G401.6 (cell line): ENCODE results near the gene DLK1.

Experiments used
- FAIRE-seq: peaks from 2 replicates; lab custom pipeline; 2012; peaks lifted over from hg19 to GRCh38; lab: Jason Lieb, UNC

Gene DLK1

GRCh38 chr14:100734031-100734990 lies 7.6 kb downstream of the DLK1 start:
- no peak for FAIRE-seq

DNA sequence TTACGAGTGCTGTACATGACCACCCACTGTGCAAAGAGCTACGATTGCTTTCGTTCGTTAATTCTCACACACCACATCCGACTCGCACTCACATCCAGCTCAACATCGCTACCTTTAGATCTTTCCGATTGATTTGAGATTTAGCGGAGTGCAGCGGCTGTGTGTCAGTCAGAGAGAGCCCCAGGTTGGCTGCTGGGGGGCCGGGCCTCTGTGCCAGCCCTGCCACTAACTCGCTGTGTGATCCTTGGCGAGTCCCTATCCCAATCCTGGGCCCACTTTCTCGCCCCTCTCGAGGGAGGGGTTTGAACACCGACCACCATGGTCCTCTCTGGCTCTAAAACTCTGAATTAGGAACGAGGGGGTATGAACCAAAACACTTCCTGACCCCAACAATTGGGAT lies 8.6 kb downstream of the DLK1 start:
- no peak for FAIRE-seq

GRCh38 chr14:100736269-100737180 lies 9.8 kb downstream of the DLK1 start:
- no peak for FAIRE-seq

GRCh38 chr14:100737526-100737925 lies 10.8 kb downstream of the DLK1 start:
- FAIRE-seq: no peak

- no peak for FAIRE-seq
Measured at GRCh38 chr14:100738269-100738691, 11.6 kb downstream of the DLK1 start.

DNA sequence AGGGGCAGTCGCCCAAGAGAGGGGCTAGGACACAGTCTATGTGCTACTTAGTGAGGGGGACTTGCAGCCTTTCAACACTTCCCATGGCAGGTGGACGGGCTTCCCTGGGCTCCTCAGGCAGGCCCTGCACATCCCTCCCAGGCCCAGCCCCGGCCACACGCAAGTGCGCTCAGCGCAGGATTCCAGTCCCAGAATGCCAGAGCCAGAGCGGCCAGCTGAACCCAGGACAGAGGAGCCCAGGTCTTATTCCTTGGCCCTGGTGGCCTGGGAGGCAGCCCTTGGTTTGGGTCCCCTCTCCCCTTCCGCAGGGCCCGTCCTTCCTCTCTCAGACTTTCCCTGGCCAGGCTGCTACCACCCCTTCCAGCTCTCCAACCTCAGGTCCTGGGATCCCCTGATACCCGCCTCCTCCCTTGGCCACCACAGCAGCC lies 12.0 kb downstream of the DLK1 start:
- no peak for FAIRE-seq

GRCh38 chr14:100739306-100739705 lies 12.6 kb downstream of the DLK1 start:
- no peak for FAIRE-seq

- FAIRE-seq: no peak
Measured at GRCh38 chr14:100740196-100740825, 13.6 kb downstream of the DLK1 start.

DNA sequence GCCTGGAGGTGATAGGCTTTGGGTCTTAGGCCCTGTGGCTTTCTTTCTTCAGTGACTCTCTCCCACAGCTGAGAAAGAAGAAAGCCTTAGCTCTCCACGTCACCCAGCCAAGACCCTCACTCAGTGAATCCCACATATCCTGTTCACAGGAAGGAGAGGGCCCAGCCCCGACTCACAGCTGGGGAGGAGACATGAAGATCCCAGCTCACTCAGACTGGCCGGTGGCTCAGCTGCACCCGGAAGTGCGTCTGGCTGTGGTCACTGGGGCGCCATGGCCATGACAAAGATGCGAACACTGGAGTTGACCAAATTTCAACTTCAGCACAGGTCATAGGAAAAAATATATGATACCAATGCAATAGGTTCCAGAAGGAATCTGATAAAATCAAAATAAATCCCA lies 14.2 kb downstream of the DLK1 start:
- no peak for FAIRE-seq

DNA sequence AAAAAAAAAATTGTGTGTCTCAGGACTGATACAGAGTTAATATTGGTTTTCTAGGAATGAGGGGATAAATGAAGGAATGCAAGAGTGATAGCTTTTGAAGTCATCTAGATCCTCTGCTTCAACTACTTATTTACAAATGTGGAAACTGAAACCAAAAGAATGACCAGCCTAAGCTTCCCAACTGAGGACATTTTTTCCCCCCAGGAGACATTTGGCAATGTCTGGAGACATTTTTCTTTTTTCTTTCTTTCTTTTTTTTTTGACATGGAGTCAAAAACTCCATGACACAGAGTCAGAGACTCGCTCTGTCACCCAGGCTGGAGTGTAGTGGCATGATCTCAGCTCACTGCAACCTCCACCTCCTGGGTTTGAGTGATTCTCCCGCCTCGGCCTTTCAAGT lies 15.3 kb downstream of the DLK1 start:
- no peak for FAIRE-seq

GRCh38 chr14:100746326-100746725 lies 19.6 kb downstream of the DLK1 start:
- no peak for FAIRE-seq

- no peak for FAIRE-seq
Measured at GRCh38 chr14:100747021-100747586, 20.4 kb downstream of the DLK1 start.

- no peak for FAIRE-seq
Measured at GRCh38 chr14:100747736-100748135, 21.0 kb downstream of the DLK1 start.

GRCh38 chr14:100748403-100748802 lies 21.7 kb downstream of the DLK1 start:
- no peak for FAIRE-seq

DNA sequence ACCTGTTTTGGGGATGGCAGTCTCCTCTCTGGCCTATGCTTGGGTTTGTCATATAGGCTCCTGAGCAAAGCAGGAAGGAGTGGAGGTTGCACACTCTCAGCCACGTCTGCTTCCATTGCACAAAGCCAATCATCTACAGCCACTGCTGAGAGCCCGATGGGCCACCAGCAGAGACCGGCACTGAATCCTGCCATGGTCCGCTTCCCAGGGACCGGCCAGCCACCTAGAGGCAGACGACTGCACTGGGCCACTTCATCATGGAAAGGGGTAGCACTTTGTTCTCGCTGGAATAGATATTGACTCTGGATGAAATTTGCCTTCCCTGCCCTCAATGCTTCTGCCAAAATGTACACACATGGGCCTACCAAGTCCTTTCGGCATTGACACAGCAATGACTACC lies 22.3 kb downstream of the DLK1 start:
- no peak for FAIRE-seq

DNA sequence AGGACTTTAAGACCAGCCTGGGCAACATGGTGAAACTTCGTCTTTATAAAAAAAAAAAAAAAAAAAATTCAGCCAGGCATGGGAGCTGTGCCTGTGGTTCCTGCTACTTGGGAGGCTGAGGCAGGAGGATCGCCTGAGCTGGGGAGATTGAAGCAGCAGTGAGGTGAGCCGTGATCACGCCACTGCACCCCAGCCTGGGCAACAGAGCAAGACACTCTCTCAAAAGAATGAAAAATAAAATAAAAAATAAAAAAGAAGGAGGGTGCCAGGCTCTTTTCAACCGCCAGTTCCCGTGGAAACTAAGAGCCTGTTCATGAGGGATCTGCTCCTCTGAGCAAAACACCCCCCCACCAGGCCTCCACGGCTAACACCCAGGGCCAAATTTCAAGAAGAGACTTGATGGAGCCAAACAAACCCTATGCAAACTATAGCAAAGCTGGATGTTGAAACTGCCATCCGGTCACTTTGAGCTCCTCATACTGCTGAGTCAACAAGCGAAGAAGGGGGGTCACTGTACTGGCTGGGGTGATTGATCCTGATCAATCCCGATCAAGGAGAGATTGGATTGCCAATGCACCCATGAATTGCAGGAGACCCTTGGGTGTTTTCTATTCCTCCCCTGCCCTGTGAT lies 23.4 kb downstream of the DLK1 start:
- FAIRE-seq: no peak

DNA sequence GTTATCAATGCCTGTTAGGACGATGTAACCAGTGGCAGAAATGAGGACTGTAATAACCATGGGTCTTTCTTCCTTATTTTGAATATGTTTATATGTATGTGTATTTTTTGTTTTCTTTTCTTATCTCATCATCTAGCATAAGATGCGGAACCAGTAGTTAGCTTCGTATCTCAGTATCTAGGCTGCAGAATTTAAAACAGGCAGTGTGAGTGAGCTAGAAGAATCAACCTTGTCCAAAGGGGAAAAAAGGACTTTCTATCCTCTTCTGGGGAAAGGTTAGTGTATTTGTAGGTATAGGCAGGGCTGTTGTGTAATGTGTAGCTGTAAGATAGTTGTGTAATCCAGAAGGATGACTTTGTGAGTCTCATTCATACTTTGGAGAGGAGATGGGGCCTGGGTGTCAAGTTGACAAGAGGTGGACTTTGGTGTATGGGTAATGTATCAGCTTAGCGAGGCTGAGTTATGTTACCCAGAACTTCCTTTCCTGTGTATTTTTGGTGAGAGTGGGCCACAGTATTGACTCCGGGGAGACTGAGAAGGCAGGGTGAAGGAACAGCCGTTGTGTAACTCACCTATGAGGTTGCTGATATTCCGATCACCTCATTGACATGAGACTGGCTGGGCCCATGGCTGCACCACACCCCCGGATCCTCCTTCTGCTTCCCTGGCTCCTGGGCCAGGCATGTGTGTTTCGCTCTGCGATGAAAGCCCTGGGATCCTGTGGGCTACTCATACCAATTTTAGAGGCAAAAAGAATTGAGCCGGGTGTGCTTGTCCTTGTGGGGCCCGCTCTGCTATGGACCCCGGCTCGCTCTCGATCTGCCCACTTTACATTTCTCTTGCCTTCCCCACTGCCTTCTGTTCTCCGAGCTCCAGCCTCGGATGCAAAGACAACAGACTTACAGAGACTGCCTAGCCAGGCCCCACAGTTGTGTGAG lies 24.3 kb downstream of the DLK1 start:
- FAIRE-seq: no peak

DNA sequence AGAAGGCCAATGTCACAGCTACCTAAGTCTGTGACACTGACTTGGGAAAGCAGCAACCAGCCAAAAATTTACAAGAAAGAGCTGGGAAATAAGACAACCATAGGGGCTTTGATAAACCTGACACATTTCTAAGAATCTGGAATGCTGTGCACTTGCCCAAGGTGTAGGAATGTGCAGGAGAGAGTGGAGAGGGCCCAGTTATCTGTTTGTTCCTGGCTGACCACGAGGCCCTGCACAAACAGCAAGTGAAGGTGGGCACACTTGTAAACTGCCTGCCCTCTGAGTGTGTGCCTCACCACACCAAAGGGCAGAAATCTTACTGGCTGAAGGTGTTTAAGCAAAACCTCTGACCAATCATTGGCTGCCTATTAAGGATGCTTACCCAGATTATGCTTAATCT lies 27.3 kb downstream of the DLK1 start:
- no peak for FAIRE-seq

DNA sequence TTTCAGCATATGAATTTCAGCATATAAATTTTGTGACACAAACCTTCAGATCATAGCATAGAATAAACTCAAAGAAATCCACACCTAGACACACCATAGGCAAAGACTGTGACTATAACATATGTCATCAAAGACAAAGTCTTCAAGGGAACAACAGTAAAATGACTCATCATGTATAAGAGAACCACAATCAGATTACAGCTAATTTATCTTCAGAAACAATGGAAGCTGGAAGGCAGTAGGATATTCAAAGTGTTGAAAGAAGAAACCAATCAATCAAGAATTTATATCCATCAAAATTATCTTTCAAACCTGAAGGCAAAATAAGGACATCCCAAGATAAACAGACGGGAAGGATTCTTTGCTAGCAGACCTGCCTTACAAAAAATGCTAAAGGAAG lies 29.0 kb downstream of the DLK1 start:
- FAIRE-seq: no peak

GRCh38 chr14:100761481-100761880 lies 34.8 kb downstream of the DLK1 start:
- no peak for FAIRE-seq

DNA sequence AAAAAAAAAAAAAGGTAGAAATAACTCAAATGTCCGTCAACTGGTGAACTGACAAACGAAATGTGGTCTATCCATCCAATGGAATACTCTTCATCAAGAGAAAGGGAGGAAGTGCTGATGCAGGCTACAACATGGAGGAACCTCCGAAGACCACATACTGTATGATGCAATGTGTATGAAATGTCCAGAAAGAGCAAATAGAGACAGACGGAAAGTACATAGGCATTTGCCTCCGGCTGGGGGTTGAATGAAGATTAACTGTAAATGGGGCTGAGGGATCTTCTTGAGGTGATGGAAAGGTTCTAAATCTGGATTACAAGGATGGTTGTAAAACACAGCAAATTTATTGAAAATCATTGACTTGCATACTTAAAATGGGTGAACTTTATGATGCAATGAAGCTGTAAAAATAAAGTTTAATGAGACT lies 35.4 kb downstream of the DLK1 start:
- FAIRE-seq: no peak
